Renal pelvis (tissue), 4 donors: ENCODE results near the gene ECE1. TPM values are rescaled to one million over a fixed set of nuclear protein-coding genes. Genes with fewer than 3 reads are reported as not detected.

Experiments
- DNase-seq: peaks from one replicate; pipeline ENCODE4 v3.0.0-alpha.2; 2013
- polyA plus RNA-seq, 3 donors: library from polyadenylated mRNA; unstranded; fragments of 120-200 nt; gene quantifications; one replicate each; pipeline ENCODE4 v1.2.1, GENCODE V29; 2013; ENCODE audit not compliant: insufficient read length in 3 of 3

ECE1 gene
- polyA plus RNA-seq, 3 donors, result 42.0 to 51.7 (median 46.9) TPM

DNA sequence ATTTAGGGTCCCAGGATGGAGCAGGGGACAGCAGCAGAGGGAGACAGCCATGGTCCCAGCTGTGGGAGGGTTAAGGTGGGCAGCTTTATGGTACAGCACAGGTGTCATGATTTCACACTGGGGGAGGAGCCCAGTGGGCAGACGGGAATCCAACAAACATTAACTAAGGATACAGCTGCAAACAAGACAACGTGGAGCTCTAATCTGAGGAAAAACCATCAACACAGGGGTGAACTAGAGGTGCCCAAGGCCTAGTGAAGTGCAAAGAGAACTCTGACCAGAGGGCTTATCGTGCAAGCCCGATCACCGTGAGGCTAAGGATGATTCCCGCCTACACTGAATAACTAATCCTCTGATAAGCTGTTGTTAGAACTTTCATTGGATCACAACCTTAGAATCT lies 18.7 kb downstream of the ECE1 start:
- DNase-seq, result no peak

DNA sequence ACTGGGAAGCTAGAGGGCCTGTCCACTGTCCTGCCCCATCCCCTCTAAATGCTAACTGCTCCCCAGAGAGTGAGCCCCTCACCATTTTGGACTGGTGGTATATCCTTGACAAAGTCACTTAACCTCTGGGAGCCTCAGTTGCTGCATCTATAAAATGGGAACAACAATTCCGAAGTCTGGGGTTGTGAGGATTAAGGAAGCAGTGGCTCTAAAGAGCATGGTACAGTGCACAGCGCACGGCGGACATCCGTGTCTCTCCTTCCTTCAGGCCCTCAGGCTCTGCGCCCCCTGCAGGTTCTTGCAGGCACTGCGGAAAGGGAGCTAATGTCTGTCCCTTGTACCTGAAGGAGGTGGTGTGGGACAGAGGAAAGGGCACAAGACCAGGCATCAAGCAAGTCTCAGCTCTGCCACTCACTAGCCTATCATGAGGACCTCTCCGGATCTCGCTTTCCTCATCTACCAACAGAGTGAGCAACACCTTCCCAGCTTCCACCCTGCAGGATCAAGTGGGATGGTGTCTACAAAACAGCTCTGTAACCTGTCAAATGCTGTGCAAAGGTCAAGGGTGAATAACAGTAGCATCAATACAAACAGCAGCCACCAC lies 20.1 kb downstream of the ECE1 start:
- no peak for DNase-seq

DNA sequence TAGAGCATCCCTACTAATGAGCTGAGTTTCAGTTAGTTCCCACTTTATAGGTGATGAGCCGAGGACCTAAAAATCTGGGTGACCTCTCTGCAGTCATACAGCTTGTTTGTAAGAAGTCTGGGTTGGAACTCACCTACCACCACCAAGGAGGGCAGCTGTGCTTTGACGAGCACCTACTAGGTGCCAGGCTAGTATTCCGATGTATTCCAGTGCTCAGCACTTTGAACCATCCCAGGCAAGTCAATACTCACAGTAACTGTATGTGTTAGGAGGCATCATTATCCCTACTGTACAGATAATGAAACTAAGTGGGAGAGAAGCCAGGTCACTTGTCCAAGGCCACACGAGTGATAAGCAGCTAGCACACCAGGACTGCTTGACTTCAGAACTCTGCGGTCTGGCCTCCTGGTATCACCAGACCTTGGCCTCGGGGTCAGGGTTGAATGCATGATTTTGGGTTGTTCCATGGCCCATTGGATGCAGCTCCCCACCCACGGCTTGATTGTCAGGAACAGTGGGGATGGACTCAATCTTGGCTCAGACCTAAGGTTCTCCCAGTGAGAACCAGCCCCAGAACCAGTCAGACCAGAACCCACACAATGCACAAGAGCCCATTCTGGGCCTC lies 20.7 kb downstream of the ECE1 start:
- no peak for DNase-seq

DNA sequence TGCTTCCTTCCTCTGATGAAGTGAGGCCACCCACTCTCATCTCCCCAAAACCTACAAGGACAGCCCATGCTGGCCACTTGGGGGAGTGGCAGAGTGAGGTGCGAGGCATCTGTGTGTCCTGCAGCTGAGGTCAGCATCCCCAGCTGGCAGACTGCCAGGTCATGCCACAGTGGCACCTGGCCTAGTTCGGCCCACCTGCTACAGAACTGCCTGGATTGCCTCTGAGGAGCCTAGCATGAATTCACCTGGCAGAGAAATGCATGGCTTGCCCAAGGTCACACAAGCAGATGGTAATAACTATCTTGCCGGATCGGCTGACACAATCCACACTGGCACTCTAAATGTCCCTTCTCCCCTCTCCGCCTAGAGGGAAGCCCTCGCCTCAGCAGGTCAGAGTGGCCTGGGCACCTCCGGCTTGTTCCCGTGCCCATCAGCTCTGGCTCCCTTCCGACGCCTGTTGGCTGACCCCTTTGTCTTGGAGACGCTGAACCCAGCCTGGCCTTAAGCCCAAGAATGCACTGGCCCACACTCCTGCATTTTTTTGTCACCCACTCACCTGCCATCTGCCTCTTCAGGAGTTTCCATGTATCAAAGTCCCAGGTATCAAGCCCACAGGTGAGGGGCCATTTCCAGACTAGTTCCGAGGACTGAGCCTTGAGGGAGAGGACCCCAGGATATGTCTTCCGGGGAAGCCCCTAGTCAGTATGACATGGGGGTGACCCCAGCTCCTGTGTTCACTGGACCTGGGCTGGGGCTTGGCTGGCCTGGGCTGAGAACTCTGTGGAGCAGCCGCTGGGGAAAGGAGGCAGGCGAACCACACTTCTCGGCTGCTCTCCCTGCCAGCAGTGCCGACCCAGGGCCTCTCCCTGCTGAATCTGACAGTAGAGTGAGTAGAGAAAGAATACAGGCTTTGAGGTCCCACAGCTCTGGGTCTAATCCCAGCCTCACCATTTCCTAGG lies 21.7 kb downstream of the ECE1 start:
- no peak for DNase-seq

DNA sequence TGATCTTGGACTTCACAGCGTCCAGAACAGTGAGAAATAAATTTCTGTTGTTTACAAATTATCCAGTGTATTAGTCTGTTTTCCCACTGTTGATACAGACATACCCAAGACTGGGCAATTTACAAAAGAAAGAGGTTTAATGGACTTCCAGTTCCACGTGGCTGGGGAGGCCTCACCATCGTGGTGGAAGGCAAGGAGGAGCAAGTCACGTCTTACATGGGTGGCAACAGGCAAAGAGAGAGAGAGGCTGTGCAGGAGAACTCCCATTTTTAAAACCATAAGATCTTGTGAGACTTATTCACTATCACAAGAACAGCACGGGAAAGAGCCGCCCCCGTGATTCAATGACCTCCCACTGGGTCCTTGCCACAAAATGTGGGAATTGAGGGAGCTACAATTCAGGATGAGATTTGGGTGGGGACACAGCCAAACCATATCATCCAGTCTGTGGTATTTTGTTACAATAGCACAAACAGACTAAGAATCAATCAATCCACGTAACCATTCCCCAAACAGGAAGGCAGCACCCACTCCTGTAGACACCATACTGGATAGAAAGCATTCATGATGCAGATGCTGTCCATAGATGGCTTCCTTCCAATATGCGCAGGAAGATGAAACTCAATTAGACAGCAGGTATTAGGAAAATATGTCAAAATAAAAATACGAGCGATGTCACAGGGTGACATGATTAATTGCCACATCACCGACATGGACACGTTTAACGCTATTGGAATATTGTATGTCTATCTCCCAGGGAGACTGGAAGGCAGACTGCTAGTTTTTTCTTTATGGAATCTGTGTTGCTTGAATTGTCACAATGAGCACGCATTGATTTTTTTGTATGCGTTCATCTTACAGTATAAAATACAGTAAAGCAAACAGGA lies 22.8 kb downstream of the ECE1 start:
- no peak for DNase-seq

DNA sequence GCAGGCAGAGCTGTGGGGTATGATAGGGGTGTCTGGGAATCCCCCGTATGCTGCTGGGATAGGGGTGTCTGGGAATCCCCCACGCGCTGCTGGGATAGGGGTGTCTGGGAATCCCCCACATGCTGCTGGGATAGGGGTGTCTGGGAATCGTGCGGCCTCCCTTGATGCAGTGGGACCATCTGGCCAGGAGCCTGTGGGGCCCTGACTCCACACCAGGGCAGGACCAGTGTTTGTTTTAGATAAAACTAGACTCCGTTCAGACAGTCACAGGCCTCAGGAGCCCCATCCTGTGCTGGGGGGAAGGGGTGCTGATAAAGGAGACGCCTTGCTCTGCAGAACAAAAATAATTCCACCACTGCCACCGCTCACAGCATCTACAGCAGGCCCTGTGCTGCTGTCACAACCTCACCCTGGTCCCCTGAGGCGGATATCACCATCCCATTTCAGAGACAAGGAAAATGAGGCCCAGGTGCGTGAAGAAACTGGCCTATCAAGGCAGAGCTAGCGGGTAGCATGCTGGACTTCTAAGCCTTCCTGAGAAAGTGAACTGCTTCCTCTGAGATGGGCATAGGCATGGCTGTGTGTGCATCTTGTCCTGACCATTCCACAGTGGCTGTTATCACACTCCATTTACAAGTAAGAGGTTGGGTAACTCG lies 24.0 kb downstream of the ECE1 start:
- no peak for DNase-seq

DNA sequence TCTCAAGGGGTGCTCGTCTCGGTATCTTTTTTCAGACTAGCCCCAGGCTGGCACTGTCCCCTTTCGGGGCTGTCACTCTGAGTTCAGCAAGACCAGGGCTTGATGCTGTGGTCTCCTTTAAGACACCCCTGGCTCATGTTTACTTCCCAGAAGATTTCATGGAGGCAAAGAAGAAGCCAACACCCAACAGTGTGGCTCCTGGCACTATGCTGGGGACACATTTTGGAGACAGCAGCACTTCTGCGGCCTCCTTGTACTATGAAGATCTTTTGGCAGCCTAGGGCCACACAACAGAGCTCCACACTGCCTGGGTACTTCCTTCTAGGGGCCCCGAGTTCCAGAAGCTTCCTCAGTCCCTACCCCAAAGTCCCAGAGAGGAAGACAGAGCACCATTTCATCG lies 24.6 kb downstream of the ECE1 start:
- no peak for DNase-seq

DNA sequence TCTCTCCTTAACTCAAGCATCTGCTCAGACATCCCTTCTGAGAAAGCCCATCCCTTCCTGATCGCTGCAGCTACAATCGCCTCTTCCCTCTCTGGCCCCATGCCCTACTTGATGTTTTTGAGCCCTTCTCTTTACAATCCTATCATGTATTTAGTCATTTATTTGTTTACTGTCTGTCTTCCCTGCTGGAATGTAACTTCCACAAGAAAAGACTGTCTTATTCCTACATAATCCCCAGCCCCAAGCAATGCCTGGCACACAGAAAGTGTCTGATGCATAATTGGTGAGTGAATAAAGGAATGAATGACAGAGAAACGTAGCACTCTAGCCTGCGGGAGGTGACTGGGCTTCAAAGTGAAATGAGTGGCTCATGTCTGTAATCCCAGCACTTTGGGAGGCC lies 25.4 kb downstream of the ECE1 start:
- DNase-seq, result no peak

DNA sequence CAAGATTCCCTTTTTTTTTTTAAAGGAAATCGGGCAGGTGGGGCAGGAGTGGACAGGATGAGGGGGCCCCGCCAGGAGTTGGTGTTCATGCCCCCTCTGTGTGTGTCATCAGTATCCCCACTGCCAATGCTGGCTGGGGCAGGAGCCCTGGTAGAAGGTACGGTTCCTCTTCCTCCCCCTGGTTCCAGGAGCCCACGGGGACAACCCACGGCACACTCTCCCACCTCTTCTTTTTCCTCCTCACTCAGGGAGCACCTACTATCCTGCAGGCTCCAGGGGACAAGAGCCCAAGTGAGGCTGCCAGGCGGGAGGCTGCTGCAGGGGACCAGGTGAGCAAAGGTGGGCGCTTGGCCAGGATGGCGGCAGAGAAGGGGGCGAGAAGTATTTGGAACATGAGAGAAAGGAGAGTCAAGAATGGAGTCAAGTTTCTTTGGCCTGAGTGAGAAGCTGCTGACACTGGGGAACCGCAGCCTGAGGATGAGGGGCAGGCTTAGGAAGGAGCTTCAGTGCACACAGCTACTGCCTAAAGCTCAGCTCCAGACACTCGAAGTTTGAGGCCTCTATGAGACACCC lies 26.5 kb downstream of the ECE1 start:
- DNase-seq, result no peak

DNA sequence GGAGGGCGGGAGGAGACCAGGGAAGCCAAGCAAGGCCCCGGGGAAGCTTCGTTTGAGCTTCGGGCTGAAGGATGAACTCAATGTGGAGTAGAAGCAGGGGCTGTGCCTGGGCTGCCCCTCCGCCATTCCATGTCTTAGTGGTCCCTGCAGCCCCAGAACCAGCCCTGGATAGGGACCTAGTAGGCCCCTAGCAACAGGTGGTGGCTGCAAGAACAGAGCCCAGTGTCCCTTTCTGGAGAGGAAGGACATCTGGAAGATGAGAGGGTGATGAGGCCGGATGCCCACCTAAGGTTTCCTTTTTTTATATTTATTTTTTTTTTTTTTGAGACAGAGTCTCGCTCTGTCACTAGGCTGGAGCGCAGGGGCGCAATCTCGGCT lies 27.2 kb downstream of the ECE1 start:
- DNase-seq, result no peak

DNA sequence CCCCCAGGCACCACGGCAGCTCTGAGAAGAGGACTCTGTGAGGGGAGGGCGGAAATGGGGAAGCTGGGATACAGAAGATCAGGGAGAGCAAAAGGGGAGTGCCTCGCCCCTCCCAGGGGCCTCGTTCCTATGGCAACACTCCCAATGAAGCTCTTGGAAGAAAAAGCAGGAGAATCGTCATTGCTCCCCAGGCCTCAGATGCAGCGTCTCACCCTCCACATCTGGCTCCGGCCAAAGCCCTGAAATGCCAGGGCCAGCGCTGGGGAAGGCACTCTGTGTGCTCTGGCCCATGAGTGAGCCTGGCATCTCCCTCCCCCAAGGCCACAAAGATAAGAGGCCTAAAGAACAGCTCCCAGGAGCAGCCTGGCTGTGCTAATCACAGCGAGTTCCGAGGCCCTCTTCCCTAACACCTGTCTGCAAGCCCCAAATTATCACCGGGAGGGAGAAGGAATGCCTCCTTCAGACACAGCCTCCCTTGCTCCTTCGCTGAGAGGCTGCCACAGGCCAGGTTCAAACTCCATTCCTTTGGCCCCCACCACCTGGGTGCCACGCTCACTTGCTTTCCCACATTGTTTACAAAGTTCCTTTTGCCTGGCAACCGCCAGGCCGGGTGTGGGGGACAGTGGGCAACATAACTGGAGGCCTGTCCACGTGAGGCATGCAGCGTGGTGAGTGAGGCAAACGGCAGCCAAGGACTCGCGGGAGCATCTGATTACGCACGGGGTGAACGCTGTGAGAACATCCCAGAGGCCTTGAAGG lies 27.8 kb downstream of the ECE1 start:
- DNase-seq, result peak; percentile 71

DNA sequence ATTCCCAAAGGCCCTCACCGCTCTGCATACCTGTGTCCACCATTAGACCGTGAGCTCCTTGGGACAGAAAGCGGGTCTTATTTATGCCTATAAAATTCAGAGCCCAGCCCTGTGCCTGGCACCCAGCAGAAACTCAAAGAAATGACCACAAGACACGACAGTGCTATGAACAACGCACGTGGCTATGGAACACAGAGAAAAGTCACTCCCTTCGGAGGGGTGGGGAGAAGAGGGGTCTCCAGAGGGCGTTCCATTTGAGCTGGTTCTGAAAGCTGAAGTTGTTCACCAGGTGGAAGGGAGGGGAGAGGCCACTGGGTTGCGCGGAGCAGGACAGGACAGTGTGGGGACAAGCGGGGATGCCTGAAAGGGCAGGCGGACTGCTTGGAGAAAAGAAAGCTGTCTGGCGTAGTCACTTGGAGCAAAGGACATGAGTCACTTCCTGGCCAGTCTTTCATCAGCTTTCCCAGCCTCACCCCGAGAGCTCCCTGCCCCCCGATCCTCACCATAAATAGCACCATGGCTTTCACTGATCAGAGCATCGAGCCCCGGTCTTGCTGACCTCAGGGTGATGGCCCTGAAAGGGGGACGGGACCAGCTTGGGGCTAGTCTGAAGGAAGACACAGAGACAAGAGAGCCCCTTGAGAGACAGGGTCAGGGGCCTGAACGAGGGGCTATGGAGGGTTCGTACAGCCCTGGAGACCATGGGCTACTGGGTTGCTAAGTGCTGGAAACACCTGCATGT lies 28.5 kb downstream of the ECE1 start:
- DNase-seq, result no peak

DNA sequence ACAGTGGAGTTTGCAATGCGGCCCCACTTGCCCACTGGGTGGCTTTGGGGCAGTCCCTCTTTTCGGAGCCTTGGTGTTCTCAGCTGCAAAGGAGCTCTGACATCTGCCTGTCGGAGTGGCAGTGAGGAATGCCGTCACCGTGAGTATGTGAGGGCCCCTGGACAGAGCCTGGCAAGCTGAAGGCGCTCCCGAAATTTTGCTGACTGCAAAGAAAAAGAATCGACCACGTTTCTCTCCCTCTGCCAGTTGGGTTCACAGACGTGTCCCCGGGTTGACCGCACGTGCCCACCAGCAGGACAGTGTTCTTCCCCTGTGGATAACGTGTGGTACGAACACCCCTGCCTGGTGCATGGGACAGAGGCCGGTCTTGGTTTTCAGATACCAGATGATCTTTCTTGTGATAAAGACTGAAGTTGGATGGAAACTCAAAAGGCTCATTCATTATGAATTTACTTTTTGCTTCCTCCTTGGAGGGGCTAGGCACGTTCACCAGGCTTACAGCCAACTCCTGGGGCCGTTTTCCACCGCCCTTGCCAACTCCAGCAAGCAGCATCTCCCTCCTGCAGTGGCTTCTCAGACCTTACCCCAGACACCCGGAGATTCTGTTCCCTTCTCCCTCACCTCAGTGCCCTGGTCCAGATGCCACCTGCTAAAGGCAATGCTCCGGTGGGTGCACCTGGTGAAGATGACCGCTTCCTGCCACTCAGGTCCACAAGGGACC lies 29.7 kb downstream of the ECE1 start:
- DNase-seq, result no peak

DNA sequence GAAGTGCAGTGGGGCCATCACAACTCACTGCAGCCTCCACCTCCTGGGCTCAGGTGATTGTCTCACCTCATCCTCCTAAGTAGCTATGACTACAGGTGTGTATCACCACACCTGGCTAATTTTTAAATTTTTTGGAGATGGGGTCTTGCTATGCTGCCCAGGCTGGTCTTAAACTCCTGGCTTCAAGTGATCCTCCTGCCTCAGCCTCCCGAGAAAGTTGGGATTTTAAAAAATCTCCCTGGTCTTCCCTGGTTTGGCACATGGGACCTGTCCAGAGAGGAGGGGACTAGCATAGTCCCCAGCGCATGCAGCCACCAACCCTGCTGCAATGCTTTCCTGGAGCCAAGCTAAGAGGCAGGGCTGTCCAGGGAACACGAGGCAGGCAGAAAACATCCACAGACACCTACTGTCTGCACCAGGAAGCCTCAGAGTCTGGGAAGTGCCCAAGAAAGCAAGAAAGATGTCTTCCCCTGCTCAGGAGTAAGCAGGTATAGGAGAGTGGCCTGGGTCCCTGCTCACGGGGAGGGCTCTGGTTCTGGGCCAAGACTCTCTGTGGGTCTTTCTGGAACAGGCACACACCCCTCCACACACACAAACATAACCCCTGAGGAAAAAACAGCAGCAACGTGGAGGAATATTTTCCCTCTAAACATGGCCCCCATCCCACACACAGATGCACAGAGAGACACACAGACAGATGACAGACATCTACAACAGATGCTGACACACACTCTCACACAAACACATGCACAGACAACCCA lies 30.8 kb downstream of the ECE1 start:
- no peak for DNase-seq

DNA sequence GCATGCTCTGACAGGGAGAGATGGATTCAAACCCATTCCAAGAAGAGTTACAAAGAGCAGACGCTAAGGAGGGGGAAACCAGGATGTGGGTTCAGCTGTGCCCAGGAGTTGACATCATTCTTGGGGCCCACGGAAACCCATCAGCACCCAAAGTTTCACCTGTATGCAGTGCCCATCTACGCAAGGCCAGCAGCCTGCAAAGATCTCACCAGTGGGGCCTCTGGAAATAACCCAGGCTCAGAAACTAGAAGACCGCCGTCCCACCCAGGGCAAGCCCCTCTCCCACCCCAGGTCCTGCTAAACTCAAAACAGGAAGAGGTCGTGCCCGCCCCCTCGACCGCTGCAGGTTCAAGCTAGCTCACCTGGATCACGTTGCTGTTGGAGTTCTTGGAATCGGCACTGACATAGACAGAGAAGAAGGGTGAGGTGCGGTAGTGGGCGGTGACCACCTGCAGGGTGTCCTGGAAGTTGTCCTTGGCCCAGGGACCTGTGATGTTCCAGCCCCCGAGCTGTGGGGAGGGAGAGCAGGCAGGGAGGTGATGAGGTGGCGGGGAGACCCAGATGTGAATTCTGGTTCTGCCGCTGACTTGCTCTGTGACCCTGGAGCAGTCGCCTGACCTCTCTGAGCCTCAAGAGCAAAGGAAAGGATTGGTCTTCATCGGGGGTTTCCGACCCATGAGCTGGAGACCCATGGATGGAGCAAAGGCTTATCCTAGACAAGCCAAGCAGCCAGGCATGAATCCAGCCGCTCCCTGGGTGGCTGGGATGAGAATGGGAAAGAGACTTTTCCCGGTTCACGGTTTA lies 31.7 kb downstream of the ECE1 start:
- DNase-seq, result no peak

DNA sequence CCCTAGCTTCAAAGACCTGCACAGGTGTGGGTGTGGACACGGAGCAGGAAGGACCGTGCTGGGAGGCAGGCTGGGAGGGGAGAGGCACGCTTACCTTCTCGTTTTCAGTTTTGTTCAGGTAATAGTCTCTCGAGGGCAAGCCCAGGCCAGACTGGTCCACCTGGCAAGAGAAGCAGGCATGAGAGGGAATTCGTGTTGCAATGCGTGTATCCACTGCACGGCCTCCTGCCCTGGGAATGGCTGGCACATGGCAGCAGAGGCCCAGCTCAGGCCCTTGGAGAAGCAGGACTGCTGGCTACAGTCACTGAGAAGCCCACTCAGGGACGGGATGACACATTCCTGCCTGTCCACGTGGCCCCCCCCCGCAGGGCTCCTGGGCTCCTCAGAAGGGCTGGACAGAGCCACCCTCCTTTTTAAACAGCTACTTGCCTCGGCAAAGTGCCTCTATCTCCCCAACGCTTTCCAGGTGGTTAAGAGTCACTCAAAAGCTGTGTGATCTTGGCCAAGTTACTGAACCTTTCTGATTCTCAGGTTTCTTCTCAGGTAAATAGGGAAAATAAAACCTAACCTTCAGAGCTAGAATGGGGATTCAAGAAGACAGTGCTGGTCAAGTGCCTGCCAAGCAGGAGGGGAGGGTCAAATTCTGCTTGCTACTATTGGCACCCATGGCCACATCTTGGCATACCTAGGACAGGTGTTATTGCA lies 32.7 kb downstream of the ECE1 start:
- DNase-seq, result no peak

DNA sequence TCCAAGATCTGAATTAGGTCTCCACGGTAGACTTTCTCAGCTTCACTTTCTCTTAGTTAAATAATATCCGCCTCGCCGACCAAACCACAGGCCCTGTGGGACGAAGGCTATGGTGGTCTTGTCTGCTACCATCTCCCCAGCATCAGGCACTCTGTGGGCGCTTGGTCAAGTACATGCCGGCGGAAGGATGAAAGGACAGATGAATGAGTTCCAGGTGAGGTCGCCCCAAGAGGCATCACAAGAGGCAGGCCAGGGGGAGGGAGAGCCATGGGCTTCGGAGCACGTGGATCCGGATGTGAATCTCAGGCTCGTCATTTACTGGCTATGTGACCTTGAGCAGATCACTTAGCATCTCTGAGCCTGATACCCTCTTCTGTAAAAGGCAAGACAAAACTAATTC lies 33.5 kb downstream of the ECE1 start:
- no peak for DNase-seq
